Endothelial cell of umbilical vein (primary cell): ENCODE measurements around the gene GAR1.

Source experiments
- CTCF ChIP-seq, 2 donors: IDR thresholded peaks; 1 replicate in 1 of 2; 2 replicates in 1 of 2; pipeline ENCODE4 v1.5.1; 2011; ENCODE audit warnings: low read length in 2 of 2, mild to moderate bottlenecking in 2 of 2, moderate library complexity in 2 of 2, control low read depth in 1 of 2, inconsistent platforms in 1 of 2, low read depth in 1 of 2; ENCODE audit not compliant: insufficient read depth in 1 of 2; ENCODE audit errors: extremely low read depth in 1 of 2
- EZH2 ChIP-seq: IDR thresholded peaks from 2 replicates; pipeline ENCODE4 v1.6.1; 2012; ENCODE audit warnings: borderline replicate concordance, low read depth, mild to moderate bottlenecking, moderate library complexity, low read length, inconsistent platforms; ENCODE audit not compliant: severe bottlenecking
- MYC ChIP-seq: IDR thresholded peaks from one replicate; pipeline ENCODE4 v1.6.1; 2011; ENCODE audit warnings: mild to moderate bottlenecking, low read depth, low read length
- POLR2A ChIP-seq: IDR thresholded peaks from 2 replicates; pipeline ENCODE4 v1.6.1; 2012; ENCODE audit warnings: low read depth, mild to moderate bottlenecking, control low read depth, low read length

GRCh38 chr4:109872065-109872464 lies 56.5 kb downstream of the GAR1 start:
- TF ChIP-seq CTCF (IDR thresholded peaks at IDR 0.05; ENCODE audit: extremely low read depth in 1 of 2, insufficient read depth in 1 of 2, low read depth in 1 of 2, low read length in 2 of 2) (no peak), EZH2 (no peak), POLR2A (no peak), MYC (no peak)
